SK-N-SH (cell line): ENCODE results near the gene MAP7.

ENCODE experiments used
- CHD2 ChIP-seq: fragments of 150-350 bp; IDR thresholded peaks from 2 replicates; pipeline ENCODE4 v1.6.1; 2018; ENCODE audit warnings: low read length; ENCODE audit not compliant: partially characterized antibody
- CTCF ChIP-seq: fragments of 200-600 bp; sonication (generic); IDR thresholded peaks from 2 replicates; pipeline ENCODE4 v1.6.1; 2017; ENCODE audit warnings: antibody characterized with exemption, mild to moderate bottlenecking, moderate library complexity
- FOXJ3 ChIP-seq: sonication (generic); formaldehyde crosslinking; IDR thresholded peaks from 2 replicates; pipeline ENCODE4 v1.5.1; 2020; ENCODE audit warnings: mild to moderate bottlenecking, missing genetic modification reagents
- JUND ChIP-seq: IDR thresholded peaks from 2 replicates; pipeline ENCODE4 v1.4.0; 2012
- MEF2A ChIP-seq: IDR thresholded peaks from 2 replicates; pipeline ENCODE4 v1.4.0; 2012; ENCODE audit warnings: low read depth, borderline replicate concordance
- MXI1 ChIP-seq: IDR thresholded peaks from 2 replicates; pipeline ENCODE4 v1.6.1; 2012; ENCODE audit warnings: mild to moderate bottlenecking, low read depth, low read length, improper control_type of control experiment
- RAD21 ChIP-seq: IDR thresholded peaks from 2 replicates; pipeline ENCODE4 v1.6.1; 2012; ENCODE audit warnings: mild to moderate bottlenecking, low read length
- RFX5 ChIP-seq: IDR thresholded peaks from 2 replicates; pipeline ENCODE4 v1.6.1; 2012; ENCODE audit warnings: mild to moderate bottlenecking, improper control_type of control experiment, low read length
- SMC3 ChIP-seq: IDR thresholded peaks from 2 replicates; pipeline ENCODE4 v1.6.1; 2012; ENCODE audit warnings: low read depth, low read length, improper control_type of control experiment
- ZBTB33 ChIP-seq: IDR thresholded peaks from 2 replicates; pipeline ENCODE4 v1.4.0; 2012; ENCODE audit warnings: low read depth, borderline replicate concordance
- TF ChIP-seq, protein P1 (sequence below): IDR thresholded peaks from 2 replicates; pipeline ENCODE4 v1.4.0; 2012; ENCODE audit warnings: low read depth, borderline replicate concordance

DNA sequence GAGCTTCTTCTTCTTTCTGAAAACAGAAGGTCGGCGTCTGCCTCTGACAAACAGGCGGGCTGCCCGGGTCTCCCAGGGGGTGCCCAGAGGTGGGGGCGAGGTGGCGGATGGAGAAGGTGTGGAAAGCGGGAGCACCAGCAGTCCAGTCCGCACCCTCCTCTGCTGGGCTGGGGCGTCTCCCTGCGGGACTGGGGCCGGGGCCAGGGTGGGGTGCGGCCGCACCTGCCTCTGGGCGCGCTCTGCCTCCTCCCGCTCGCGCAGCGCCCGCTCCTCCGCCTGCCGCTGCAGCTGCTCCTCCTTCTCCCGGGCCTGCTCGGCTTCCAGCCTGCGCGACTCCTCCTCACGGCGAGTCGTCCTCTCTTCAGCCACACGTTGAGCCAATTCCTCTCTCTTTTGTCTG lies 189.4 kb downstream of the MAP7 start:
- TF ChIP-seq CHD2 (no peak), CTCF (no peak), ZBTB33 (no peak), JUND (no peak), MEF2A (no peak), FOXJ3 (CRISPR knock-in tag) (no peak), SMC3 (no peak), RAD21 (no peak), MXI1 (no peak), RFX5 (no peak)
- TF ChIP-seq, protein P1, sequence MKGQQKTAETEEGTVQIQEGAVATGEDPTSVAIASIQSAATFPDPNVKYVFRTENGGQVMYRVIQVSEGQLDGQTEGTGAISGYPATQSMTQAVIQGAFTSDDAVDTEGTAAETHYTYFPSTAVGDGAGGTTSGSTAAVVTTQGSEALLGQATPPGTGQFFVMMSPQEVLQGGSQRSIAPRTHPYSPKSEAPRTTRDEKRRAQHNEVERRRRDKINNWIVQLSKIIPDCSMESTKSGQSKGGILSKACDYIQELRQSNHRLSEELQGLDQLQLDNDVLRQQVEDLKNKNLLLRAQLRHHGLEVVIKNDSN: no peak
